Neuronal stem cell (in vitro differentiated cells): Measurements from ENCODE around the gene EPS15.

Source experiments
- DNase-seq: peaks from one replicate; pipeline ENCODE4 v3.0.0-alpha.2; 2013; ENCODE audit warnings: low spot score
- H2AFZ ChIP-seq: one replicate; pipeline ENCODE4 v1.6.1; 2013; ENCODE audit warnings: mild to moderate bottlenecking, low read length, inconsistent platforms
- H2AK5ac ChIP-seq: 2 replicates; pipeline ENCODE4 v1.6.1; 2013; ENCODE audit warnings: low read depth, mild to moderate bottlenecking, inconsistent platforms, low read length, moderate library complexity, mixed read lengths
- H2BK120ac ChIP-seq: 2 replicates; pipeline ENCODE4 v1.6.1; 2013; ENCODE audit warnings: low read depth, mild to moderate bottlenecking, inconsistent platforms, low read length, moderate library complexity, mixed read lengths
- H2BK12ac ChIP-seq: one replicate; pipeline ENCODE4 v1.6.1; 2013; ENCODE audit warnings: low read length, inconsistent platforms
- H2BK15ac ChIP-seq: 2 replicates; pipeline ENCODE4 v1.6.1; 2013; ENCODE audit warnings: mild to moderate bottlenecking, low read length, inconsistent platforms, mixed read lengths
- H2BK5ac ChIP-seq: one replicate; pipeline ENCODE4 v1.6.1; 2013; ENCODE audit warnings: inconsistent platforms, mild to moderate bottlenecking, low read length, moderate library complexity
- H3K14ac ChIP-seq: one replicate; pipeline ENCODE4 v1.6.1; 2013; ENCODE audit warnings: low read length, inconsistent platforms
- H3K18ac ChIP-seq: 2 replicates; pipeline ENCODE4 v1.6.1; 2013; ENCODE audit warnings: low read length, inconsistent platforms
- H3K23ac ChIP-seq: 2 replicates; pipeline ENCODE4 v1.6.1; 2013; ENCODE audit warnings: low read depth, mild to moderate bottlenecking, mixed read lengths, low read length, inconsistent platforms; ENCODE audit not compliant: poor library complexity
- H3K27ac ChIP-seq: replicated peaks from 3 replicates; pipeline ENCODE4 v1.5.1; 2013; ENCODE audit warnings: low read length, inconsistent platforms
- H3K27me3 ChIP-seq, 3 experiments: 2 replicates each; pipeline ENCODE4 v1.6.1; 2013; ENCODE audit warnings: low read length in 3 of 3, mild to moderate bottlenecking in 2 of 3, inconsistent platforms in 1 of 3, low read depth in 1 of 3, mixed read lengths in 1 of 3, moderate library complexity in 1 of 3; ENCODE audit not compliant: control insufficient read depth in 3 of 3, insufficient read depth in 3 of 3
- H3K36me3 ChIP-seq, 2 donors: replicated peaks in 1 of 2; 2 replicates each; pipeline ENCODE4 v1.6.1; 2013; ENCODE audit warnings: low read length in 2 of 2; ENCODE audit not compliant: control insufficient read depth in 2 of 2, insufficient read depth in 2 of 2
- H3K4ac ChIP-seq: 2 replicates; pipeline ENCODE4 v1.6.1; 2013; ENCODE audit warnings: inconsistent platforms, mild to moderate bottlenecking, low read length, moderate library complexity
- H3K4me1 ChIP-seq, 2 donors: 1 replicate in 1 of 2; 2 replicates in 1 of 2; pipeline ENCODE4 v1.6.1; 2013; ENCODE audit warnings: low read length in 2 of 2, low read depth in 1 of 2; ENCODE audit not compliant: control insufficient read depth in 2 of 2, insufficient read depth in 1 of 2
- H3K4me2 ChIP-seq: one replicate; pipeline ENCODE4 v1.6.1; 2013; ENCODE audit warnings: mild to moderate bottlenecking, low read length, inconsistent platforms; ENCODE audit not compliant: insufficient read depth, poor library complexity, severe bottlenecking
- H3K4me3 ChIP-seq, 2 donors: 2 replicates each; pipeline ENCODE4 v1.5.1; 2013; ENCODE audit warnings: low read length in 2 of 2, mild to moderate bottlenecking in 2 of 2, inconsistent platforms in 1 of 2, moderate library complexity in 1 of 2
- H3K79me1 ChIP-seq: one replicate; pipeline ENCODE4 v1.6.1; 2013; ENCODE audit warnings: low read depth, mild to moderate bottlenecking, inconsistent platforms, low read length, moderate library complexity
- H3K9ac ChIP-seq: one replicate; pipeline ENCODE4 v1.6.1; 2013; ENCODE audit warnings: mild to moderate bottlenecking, low read depth, low read length, inconsistent platforms; ENCODE audit not compliant: poor library complexity
- H3K9me3 ChIP-seq, 2 donors: replicated peaks in 1 of 2; 2 replicates each; pipeline versions ENCODE3 to v1.6.1; 2013; ENCODE audit warnings: low read length in 2 of 2, mild to moderate bottlenecking in 2 of 2, inconsistent platforms in 1 of 2, low read depth in 1 of 2, mixed read lengths in 1 of 2, moderate library complexity in 1 of 2; ENCODE audit not compliant: control insufficient read depth in 2 of 2, insufficient read depth in 1 of 2
- H4K8ac ChIP-seq: one replicate; pipeline ENCODE4 v1.6.1; 2013; ENCODE audit warnings: low read depth, mild to moderate bottlenecking, inconsistent platforms, low read length, moderate library complexity
- H4K91ac ChIP-seq: one replicate; pipeline ENCODE4 v1.6.1; 2013; ENCODE audit warnings: low read length, low read depth, mild to moderate bottlenecking, inconsistent platforms; ENCODE audit not compliant: poor library complexity
- WGBS, 2 donors: extraction: QIAGEN DNeasy Blood & Tissue Kit; methylation state at CpG; one replicate each; pipeline ENCODE4 v1.1.7; 2013; ENCODE audit warnings: missing lambda C conversion rate in 2 of 2, mixed read lengths in 1 of 2; ENCODE audit not compliant: insufficient read length in 2 of 2, insufficient replicate concordance in 1 of 2; ENCODE audit errors: extremely low coverage in 2 of 2; 5-methylcytosine and 5-hydroxymethylcytosine counted together

EPS15 gene

DNA sequence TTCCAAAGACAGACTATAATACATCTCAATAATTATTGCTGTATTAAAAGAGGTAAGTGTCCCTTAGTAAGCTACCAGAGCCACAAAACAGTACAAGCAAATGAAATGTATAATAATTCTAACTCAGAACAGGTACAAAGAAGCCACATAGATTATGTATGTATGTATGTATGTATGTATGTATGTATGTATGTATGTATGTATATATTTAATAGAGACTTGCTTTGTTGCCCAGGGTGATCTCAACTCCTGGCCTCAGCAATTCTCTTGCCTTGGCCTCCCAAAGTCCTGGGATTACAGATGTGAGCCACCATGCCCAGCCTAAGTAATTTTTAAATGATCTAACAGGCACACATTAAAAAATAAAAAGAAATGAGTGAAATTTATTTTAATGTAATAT is 86.9 kb downstream of the EPS15 start:
- no peak overlapping the region for H3K27ac ChIP-seq
- H3K9ac ChIP-seq = no peak overlapping the region
- H3K36me3 ChIP-seq = peaks cover 0 to 3% of the 10 kb centered on the region in 2 donors
- H4K91ac ChIP-seq = no peak overlapping the region
- H4K8ac ChIP-seq = no peak overlapping the region
- H3K4me2 ChIP-seq = no peak overlapping the region
- no peak overlapping the region for H2BK12ac ChIP-seq
- H3K9me3 ChIP-seq = no peaks in the 10 kb centered on the region
- H2AFZ ChIP-seq = no peak overlapping the region
- no peak overlapping the region for H3K23ac ChIP-seq
- H3K27me3 ChIP-seq = no peaks in the 10 kb centered on the region
- DNase-seq = no peak
- no peak overlapping the region for H3K14ac ChIP-seq
- H3K4me1 ChIP-seq = peaks cover 0 to 2% of the 10 kb centered on the region in 2 donors
- no peak overlapping the region for H3K4me3 ChIP-seq
- H3K18ac ChIP-seq = no peak overlapping the region
- H2AK5ac ChIP-seq = no peak overlapping the region
- no peaks in the 10 kb centered on the region for H3K79me1 ChIP-seq
- H3K4ac ChIP-seq = no peak overlapping the region
- no peak overlapping the region for H2BK15ac ChIP-seq
- H2BK120ac ChIP-seq = no peak overlapping the region
- no peak overlapping the region for H2BK5ac ChIP-seq

GRCh38 chr1:51427438-51427837 is 91.6 kb downstream of the EPS15 start:
- Histone ChIP-seq H3K4me3 (no peak overlapping the region), H2BK5ac (no peak overlapping the region), H3K4ac (no peak overlapping the region), H3K14ac (no peak overlapping the region), H2BK12ac (no peak overlapping the region), H4K8ac (no peak overlapping the region), H3K4me2 (no peak overlapping the region), H3K4me1 (peaks cover 0 to 13% of the 10 kb centered on the region in 2 donors), H3K9me3 (no peaks in the 10 kb centered on the region), H3K23ac (no peak overlapping the region), H2BK15ac (no peak overlapping the region), H3K36me3 (peaks cover 0 to 3% of the 10 kb centered on the region in 2 donors), H2BK120ac (no peak overlapping the region), H4K91ac (no peak overlapping the region), H3K9ac (no peak overlapping the region), H3K27me3 (no peaks in the 10 kb centered on the region), H2AK5ac (no peak overlapping the region), H3K18ac (no peak overlapping the region), H2AFZ (no peak overlapping the region), H3K79me1 (no peaks in the 10 kb centered on the region), H3K27ac (no peak overlapping the region)
- WGBS, 2 donors = no CpG with 5 or more reads among the region's 1 CpG
- no peak for DNase-seq

GRCh38 chr1:51425955-51426354 is 93.1 kb downstream of the EPS15 start:
- H3K14ac ChIP-seq = no peak overlapping the region
- no peaks in the 10 kb centered on the region for H3K79me1 ChIP-seq
- H3K27ac ChIP-seq = no peak overlapping the region
- no peak overlapping the region for H4K8ac ChIP-seq
- H3K4ac ChIP-seq = no peak overlapping the region
- H2BK15ac ChIP-seq = no peak overlapping the region
- no peak overlapping the region for H3K4me3 ChIP-seq
- no peaks in the 10 kb centered on the region for H3K9me3 ChIP-seq
- H3K4me2 ChIP-seq = no peak overlapping the region
- H4K91ac ChIP-seq = no peak overlapping the region
- H2BK120ac ChIP-seq = no peak overlapping the region
- no peak overlapping the region for H3K23ac ChIP-seq
- no peak overlapping the region for H2AFZ ChIP-seq
- H2BK12ac ChIP-seq = no peak overlapping the region
- no peak overlapping the region for H3K18ac ChIP-seq
- peaks cover 0 to 3% of the 10 kb centered on the region in 2 donors for H3K36me3 ChIP-seq
- WGBS, 2 donors = no CpG with 5 or more reads among the region's 3 CpGs
- H2BK5ac ChIP-seq = no peak overlapping the region
- DNase-seq = no peak
- H3K4me1 ChIP-seq = peaks cover 0 to 18% of the 10 kb centered on the region in 2 donors
- no peak overlapping the region for H2AK5ac ChIP-seq
- no peaks in the 10 kb centered on the region for H3K27me3 ChIP-seq
- no peak overlapping the region for H3K9ac ChIP-seq

DNA sequence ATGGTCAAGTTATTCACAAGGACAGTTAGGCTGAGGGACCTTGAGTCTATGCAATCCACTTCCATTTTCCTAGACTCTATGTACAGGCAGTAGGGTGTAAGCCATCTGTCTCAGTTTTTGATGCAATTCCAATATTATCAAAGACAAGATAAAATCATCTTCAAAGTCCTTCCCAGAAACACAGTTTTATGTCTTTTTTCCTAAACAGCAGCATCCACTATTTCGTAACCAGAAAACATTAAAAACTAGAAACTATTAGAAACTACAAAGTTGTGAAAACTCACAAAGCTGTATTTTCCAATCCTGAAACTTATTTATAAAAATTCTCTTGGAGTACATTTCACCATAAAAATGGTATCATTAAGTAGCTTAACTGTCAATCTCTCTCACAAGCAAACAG is 93.8 kb downstream of the EPS15 start:
- H3K23ac ChIP-seq = no peak overlapping the region
- no peak overlapping the region for H2AK5ac ChIP-seq
- H2AFZ ChIP-seq = no peak overlapping the region
- no peak overlapping the region for H3K4me2 ChIP-seq
- no peak overlapping the region for H2BK15ac ChIP-seq
- H3K9ac ChIP-seq = no peak overlapping the region
- H2BK120ac ChIP-seq = no peak overlapping the region
- no peak overlapping the region for H4K8ac ChIP-seq
- no peak overlapping the region for H2BK5ac ChIP-seq
- no peak overlapping the region for H4K91ac ChIP-seq
- no peaks in the 10 kb centered on the region for H3K9me3 ChIP-seq
- no CpG with 5 or more reads among the region's 1 CpG for WGBS, 2 donors
- H2BK12ac ChIP-seq = no peak overlapping the region
- no peak overlapping the region for H3K4me3 ChIP-seq
- no peak overlapping the region for H3K27ac ChIP-seq
- no peak overlapping the region for H3K4ac ChIP-seq
- no peak overlapping the region for H3K14ac ChIP-seq
- H3K79me1 ChIP-seq = no peaks in the 10 kb centered on the region
- no peaks in the 10 kb centered on the region for H3K27me3 ChIP-seq
- H3K4me1 ChIP-seq = peaks cover 0 to 18% of the 10 kb centered on the region in 2 donors
- H3K18ac ChIP-seq = no peak overlapping the region
- peaks cover 0 to 3% of the 10 kb centered on the region in 2 donors for H3K36me3 ChIP-seq
- no peak for DNase-seq
